GM12878 (cell line): ENCODE data around the gene FOXP1.

ENCODE experiments used
- E4F1 ChIP-seq: fragments of 450-650 bp; IDR thresholded peaks from 2 replicates; pipeline ENCODE4 v1.6.1; 2018; ENCODE audit warnings: borderline replicate concordance, mild to moderate bottlenecking; ENCODE audit not compliant: partially characterized antibody
- NRF1 ChIP-seq: conservative IDR thresholded peaks from 2 replicates; pipeline ENCODE4 v1.6.1; 2011; ENCODE audit warnings: mild to moderate bottlenecking, low read depth, low read length, improper control_type of control experiment
- POLR2A ChIP-seq: IDR thresholded peaks from 2 replicates; pipeline ENCODE4 v1.6.1; 2011; ENCODE audit warnings: low read depth, mild to moderate bottlenecking, low read length
- RAD51 ChIP-seq: fragments of 450-650 bp; IDR thresholded peaks from 2 replicates; pipeline ENCODE4 v1.6.1; 2016; ENCODE audit warnings: moderate library complexity, mild to moderate bottlenecking, inconsistent platforms
- RELB ChIP-seq: fragments of 450-650 bp; IDR thresholded peaks from 2 replicates; pipeline ENCODE4 v1.6.1; 2017; ENCODE audit warnings: low read depth, mild to moderate bottlenecking, moderate library complexity
- SMC3 ChIP-seq: IDR thresholded peaks from 2 replicates; pipeline ENCODE4 v1.6.1; 2011; ENCODE audit warnings: low read length, improper control_type of control experiment, borderline replicate concordance
- TCF12 ChIP-seq: IDR thresholded peaks from 2 replicates; pipeline ENCODE4 v1.6.1; 2011; ENCODE audit warnings: low read depth, mild to moderate bottlenecking, low read length
- YY1 ChIP-seq: IDR thresholded peaks from 2 replicates; pipeline ENCODE4 v1.6.1; 2011; ENCODE audit warnings: low read depth, mild to moderate bottlenecking, low read length

DNA sequence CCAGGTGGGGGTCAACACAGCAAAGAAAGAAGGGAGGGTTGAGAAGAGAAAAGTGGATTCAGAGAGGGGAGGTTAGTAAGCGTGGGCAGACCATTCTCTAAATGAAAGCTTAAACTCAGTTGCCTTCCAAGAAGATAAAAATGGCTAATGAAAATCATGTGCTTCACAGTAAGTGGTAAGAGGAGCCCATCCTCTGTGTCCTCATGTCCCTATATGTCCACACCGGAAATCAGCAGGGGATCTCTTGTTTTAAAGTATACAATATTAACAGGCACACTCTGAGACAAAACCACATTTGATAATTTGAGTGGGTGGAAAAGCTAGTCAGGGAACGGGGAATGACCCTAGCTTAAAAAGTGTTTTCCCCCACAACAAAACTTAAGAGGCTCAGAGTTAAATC, 4.4 kb upstream of the FOXP1 start:
- no peak for TF ChIP-seq YY1
- TF ChIP-seq RAD51: no peak
- TF ChIP-seq E4F1: no peak
- TF ChIP-seq TCF12: no peak
- no peak for TF ChIP-seq POLR2A
- TF ChIP-seq SMC3: no peak
- TF ChIP-seq NRF1: no peak
- no peak for TF ChIP-seq RELB
